Transverse colon (tissue), 4 donors: ENCODE results near the gene ZNF385B. TPM values are rescaled to one million over a fixed set of nuclear protein-coding genes. Genes with fewer than 3 reads are reported as not detected.

Experiments
- DNase-seq: peaks from one replicate; pipeline ENCODE4 v3.0.0-alpha.2; 2019
- H3K27ac ChIP-seq, 4 donors: fragments of 200-600 bp; sonication (generic); 2 replicates each; pipeline ENCODE4 v1.5.1; 2016 to 2018; ENCODE audit warnings: inconsistent platforms in 4 of 4
- H3K27me3 ChIP-seq: fragments of 200-600 bp; sonication (generic); 2 replicates; pipeline ENCODE4 v1.5.1; 2017; ENCODE audit warnings: inconsistent platforms
- H3K36me3 ChIP-seq, 4 donors: fragments of 200-600 bp; sonication (generic); 2 replicates each; pipeline ENCODE4 v1.5.1; 2017 to 2019; ENCODE audit warnings: inconsistent platforms in 4 of 4
- H3K4me1 ChIP-seq, 4 donors: fragments of 200-600 bp; sonication (generic); 2 replicates each; pipeline ENCODE4 v1.5.1; 2017 to 2020; ENCODE audit warnings: inconsistent platforms in 4 of 4
- H3K4me3 ChIP-seq, 4 donors: fragments of 200-600 bp; sonication (generic); 1 replicate in 1 of 4; 2 replicates in 3 of 4; pipeline versions ENCODE4 v1.5.1 to v1.6.1; 2017 to 2019; ENCODE audit warnings: inconsistent platforms in 4 of 4
- H3K9me3 ChIP-seq, 2 donors: fragments of 200-600 bp; sonication (generic); 2 replicates each; pipeline ENCODE4 v1.5.1; 2017 to 2019; ENCODE audit warnings: inconsistent platforms in 2 of 2
- CTCF ChIP-seq, 5 experiments: fragments of 200-600 bp in 3 of 5; fragments of 450-650 bp in 2 of 5; sonication (generic) in 3 of 5; IDR thresholded peaks; 1 replicate in 2 of 5; 2 replicates in 3 of 5; pipeline ENCODE4 v1.5.1; 2016 to 2017; ENCODE audit warnings: antibody characterized with exemption in 5 of 5, inconsistent platforms in 3 of 5, mild to moderate bottlenecking in 2 of 5, moderate library complexity in 1 of 5
- EP300 ChIP-seq: sonication (generic); formaldehyde crosslinking; IDR thresholded peaks from one replicate; pipeline ENCODE4 v1.6.1; 2017; ENCODE audit warnings: antibody characterized with exemption, low read depth
- POLR2A ChIP-seq: fragments of 450-650 bp; IDR thresholded peaks from one replicate; pipeline ENCODE4 v1.6.1; 2016; ENCODE audit warnings: antibody characterized with exemption, mild to moderate bottlenecking, moderate library complexity
- POLR2AphosphoS5 ChIP-seq, 3 donors: sonication (generic); formaldehyde crosslinking; IDR thresholded peaks; one replicate each; pipeline ENCODE4 v1.6.1; 2016; ENCODE audit warnings: antibody characterized with exemption in 3 of 3
- WGBS, 2 donors: methylation state at CpG; one replicate each; pipeline ENCODE4 v1.1.5; 2018; ENCODE audit warnings: low coverage in 1 of 2; 5-methylcytosine and 5-hydroxymethylcytosine counted together
- in situ Hi-C, 4 donors: fragments of 200-750 bp; cut with MboI; loops; one replicate each; pipeline versions ENCODE4 v1.15.0 to v1.15.1; 2017; ENCODE audit warnings: low sequenced_read_pairs in 3 of 4, low pct_ligation_motif_present in 1 of 4, low pct_unique_long_range_greater_than_20kb in 1 of 4
- intact Hi-C: fragments of 100-400 bp; cut with DNase I; formaldehyde crosslinking; loops from one replicate; pipeline ENCODE4 v1.15.1; 2023; ENCODE audit warnings: low total_unique reads
- total RNA-seq, 4 donors: library from RNA; depleted of rRNA; stranded (reverse); fragments of >200 nt; gene quantifications; one replicate each; pipeline ENCODE4 v1.1.0, GENCODE V29; 2016

Gene ZNF385B
- total RNA-seq, 4 donors from 2014 or later: 1.2 to 6.0 (median 2.4) TPM

GRCh38 chr2:179773986-179774385 is 87.4 kb downstream of the ZNF385B start:
- no peak for TF ChIP-seq EP300
- no peak for TF ChIP-seq POLR2A
- TF ChIP-seq POLR2AphosphoS5 (IDR thresholded peaks at IDR 0.05): no peak
- no peak for TF ChIP-seq CTCF (IDR thresholded peaks at IDR 0.05)
- Histone ChIP-seq H3K9me3 (no peaks in the 10 kb centered on the region), H3K4me3 (no peak overlapping the region), H3K36me3 (no peaks in the 10 kb centered on the region), H3K27me3 (no peaks in the 10 kb centered on the region), H3K4me1 (no peaks in the 10 kb centered on the region), H3K27ac (no peak overlapping the region)
- intact Hi-C loops: no loop called here
- no peak for DNase-seq
- in situ Hi-C loops: no loop called here
- 85 to 90% methylated on average over 4 of the region's 4 CpGs for WGBS, 2 donors

GRCh38 chr2:179772346-179772745 is 89.1 kb downstream of the ZNF385B start:
- WGBS, 2 donors: 91 to 92% methylated on average over 1 of the region's 1 CpG
- H3K27me3 ChIP-seq: no peaks in the 10 kb centered on the region
- TF ChIP-seq CTCF (IDR thresholded peaks at IDR 0.05): no peak
- no peak for TF ChIP-seq POLR2AphosphoS5 (IDR thresholded peaks at IDR 0.05)
- no peak for TF ChIP-seq POLR2A
- TF ChIP-seq EP300: no peak
- H3K36me3 ChIP-seq: no peaks in the 10 kb centered on the region
- no peak for DNase-seq
- intact Hi-C loops: no loop called here
- no peaks in the 10 kb centered on the region for H3K9me3 ChIP-seq
- no peaks in the 10 kb centered on the region for H3K4me1 ChIP-seq
- H3K27ac ChIP-seq: no peak overlapping the region
- in situ Hi-C loops: no loop called here
- no peak overlapping the region for H3K4me3 ChIP-seq

GRCh38 chr2:179771791-179772190 is 89.6 kb downstream of the ZNF385B start:
- intact Hi-C loops: no loop called here
- in situ Hi-C loops: no loop called here
- WGBS, 2 donors: 80 to 91% methylated on average over 4 of the region's 4 CpGs

GRCh38 chr2:179770029-179770428 is 91.4 kb downstream of the ZNF385B start:
- H3K9me3 ChIP-seq: no peaks in the 10 kb centered on the region
- in situ Hi-C loops: no loop called here
- no peak for TF ChIP-seq EP300
- TF ChIP-seq CTCF (IDR thresholded peaks at IDR 0.05): no peak
- no peak for TF ChIP-seq POLR2A
- no peak for TF ChIP-seq POLR2AphosphoS5 (IDR thresholded peaks at IDR 0.05)
- H3K36me3 ChIP-seq: no peaks in the 10 kb centered on the region
- no peak overlapping the region for H3K4me3 ChIP-seq
- 51 to 60% methylated on average over 1 of the region's 1 CpG for WGBS, 2 donors
- intact Hi-C loops: no loop called here
- no peaks in the 10 kb centered on the region for H3K27me3 ChIP-seq
- DNase-seq: no peak
- H3K27ac ChIP-seq: no peak overlapping the region
- H3K4me1 ChIP-seq: no peaks in the 10 kb centered on the region

More at GRCh38 chr2:179771791-179772190, 89.6 kb downstream of the ZNF385B start:
- Histone ChIP-seq H3K4me1 (no peaks in the 10 kb centered on the region), H3K27me3 (no peaks in the 10 kb centered on the region), H3K36me3 (no peaks in the 10 kb centered on the region), H3K9me3 (no peaks in the 10 kb centered on the region), H3K4me3 (no peak overlapping the region), H3K27ac (no peak overlapping the region)
- no peak for DNase-seq
- TF ChIP-seq POLR2A: no peak
- no peak for TF ChIP-seq EP300
- TF ChIP-seq POLR2AphosphoS5 (IDR thresholded peaks at IDR 0.05): no peak
- no peak for TF ChIP-seq CTCF (IDR thresholded peaks at IDR 0.05)
